GM18517 (cell line): Measurements from ENCODE around the gene ECI2.

Source experiments
- ATAC-seq: cut with Tn5 transposase; IDR thresholded peaks from one replicate; pipeline ENCODE4 v1.9.1; 2021; ENCODE audit warnings: mild to moderate bottlenecking, moderate library complexity; ENCODE audit not compliant: unreplicated experiment

The ECI2 gene

GRCh38 chr6:4134841-4135664 is at the start of gene ECI2:
Gene ECI2, minus strand, starts transcription at chr6:4135575. Its CDS starts 15 bp downstream, at chr6:4135560.
- peak; percentile 29 for ATAC-seq

- no peak for ATAC-seq
These were observed 45.4 kb upstream of the ECI2 start for GRCh38 chr6:4180652-4181255.

- ATAC-seq = no peak
These were observed 44.7 kb upstream of the ECI2 start for GRCh38 chr6:4179960-4180651.

- no peak for ATAC-seq
These were observed 43.5 kb upstream of the ECI2 start for GRCh38 chr6:4178737-4179333.

- no peak for ATAC-seq
These were observed 41.5 kb upstream of the ECI2 start for GRCh38 chr6:4176907-4177306.

- no peak for ATAC-seq
These were observed 38.7 kb upstream of the ECI2 start for GRCh38 chr6:4174042-4174441.

GRCh38 chr6:4172368-4172767 is 37.0 kb upstream of the ECI2 start:
- no peak for ATAC-seq

GRCh38 chr6:4170297-4170696 is 34.9 kb upstream of the ECI2 start:
- no peak for ATAC-seq

GRCh38 chr6:4169028-4169789 is 33.8 kb upstream of the ECI2 start:
- no peak for ATAC-seq

GRCh38 chr6:4167833-4168232 is 32.5 kb upstream of the ECI2 start:
- ATAC-seq = no peak

- ATAC-seq = no peak
These were observed 31.7 kb upstream of the ECI2 start for GRCh38 chr6:4167123-4167522.

GRCh38 chr6:4164456-4164855 is 29.1 kb upstream of the ECI2 start:
- ATAC-seq = no peak

- ATAC-seq = no peak
These were observed 28.7 kb upstream of the ECI2 start for GRCh38 chr6:4164117-4164442.

GRCh38 chr6:4163408-4164116 is 28.2 kb upstream of the ECI2 start:
- ATAC-seq = no peak

- ATAC-seq = no peak
These were observed 27.0 kb upstream of the ECI2 start for GRCh38 chr6:4162370-4162769.

GRCh38 chr6:4159491-4159890 is 24.1 kb upstream of the ECI2 start:
- ATAC-seq = no peak

- no peak for ATAC-seq
These were observed 22.1 kb upstream of the ECI2 start for GRCh38 chr6:4157506-4157905.

- ATAC-seq = peak; percentile 80
These were observed 20.6 kb upstream of the ECI2 start for GRCh38 chr6:4155848-4156466.

GRCh38 chr6:4153514-4153985 is 18.2 kb upstream of the ECI2 start:
- ATAC-seq = no peak

- ATAC-seq = no peak
These were observed 9.7 kb upstream of the ECI2 start for GRCh38 chr6:4145083-4145482.
